GM19468 (cell line): Measurements from ENCODE around the gene MXRA5.
"Not testable (repeated sequence)": the region's sequence is repeated elsewhere in the genome, so short reads cannot be mapped to it uniquely, and the experiment has no call there.

Source experiments
- ATAC-seq: cut with Tn5 transposase; IDR thresholded peaks from one replicate; pipeline ENCODE4 v1.9.1; 2021; ENCODE audit warnings: mild to moderate bottlenecking, moderate library complexity, moderate number of reproducible peaks; ENCODE audit not compliant: unreplicated experiment; ENCODE audit errors: extremely low read depth

MXRA5 gene

GRCh38 chrX:3340016-3340415, 6.4 kb downstream of the MXRA5 start:
- ATAC-seq, result no peak

- ATAC-seq, result no peak
These were observed 19.8 kb downstream of the MXRA5 start for GRCh38 chrX:3326681-3327080.

- ATAC-seq, result no peak
These were observed 25.9 kb downstream of the MXRA5 start for GRCh38 chrX:3320471-3321046.

- no peak for ATAC-seq
These were observed 29.2 kb downstream of the MXRA5 start for GRCh38 chrX:3317191-3317718.

- no peak for ATAC-seq
These were observed 34.3 kb downstream of the MXRA5 start for GRCh38 chrX:3312109-3312508.

- no peak for ATAC-seq
These were observed 38.6 kb downstream of the MXRA5 start for GRCh38 chrX:3307881-3308280.

- no peak for ATAC-seq
These were observed 46.8 kb downstream of the MXRA5 start for GRCh38 chrX:3299636-3300035.

- no peak for ATAC-seq
These were observed 50.7 kb downstream of the MXRA5 start for GRCh38 chrX:3295731-3296130.

- no peak for ATAC-seq
These were observed 53.2 kb downstream of the MXRA5 start for GRCh38 chrX:3293251-3293650.

- ATAC-seq, result no peak
These were observed 55.9 kb downstream of the MXRA5 start for GRCh38 chrX:3290561-3290960.

GRCh38 chrX:3286196-3286945, 60.1 kb downstream of the MXRA5 start:
- no peak for ATAC-seq

- no peak for ATAC-seq
These were observed 65.7 kb downstream of the MXRA5 start for GRCh38 chrX:3280706-3281105.

- not testable (repeated sequence) for ATAC-seq
These were observed 72.8 kb downstream of the MXRA5 start for GRCh38 chrX:3273668-3274067.

- ATAC-seq, result no peak
These were observed 74.6 kb downstream of the MXRA5 start for GRCh38 chrX:3271834-3272186.

GRCh38 chrX:3271183-3271833, 75.1 kb downstream of the MXRA5 start:
- no peak for ATAC-seq

- no peak for ATAC-seq
These were observed 77.6 kb downstream of the MXRA5 start for GRCh38 chrX:3268829-3269228.

- ATAC-seq, result no peak
These were observed 82.7 kb downstream of the MXRA5 start for GRCh38 chrX:3263681-3264126.

- no peak for ATAC-seq
These were observed 83.6 kb downstream of the MXRA5 start for GRCh38 chrX:3262901-3263300.
